ENCODE data around the gene KLHL14.

The KLHL14 gene

DNA sequence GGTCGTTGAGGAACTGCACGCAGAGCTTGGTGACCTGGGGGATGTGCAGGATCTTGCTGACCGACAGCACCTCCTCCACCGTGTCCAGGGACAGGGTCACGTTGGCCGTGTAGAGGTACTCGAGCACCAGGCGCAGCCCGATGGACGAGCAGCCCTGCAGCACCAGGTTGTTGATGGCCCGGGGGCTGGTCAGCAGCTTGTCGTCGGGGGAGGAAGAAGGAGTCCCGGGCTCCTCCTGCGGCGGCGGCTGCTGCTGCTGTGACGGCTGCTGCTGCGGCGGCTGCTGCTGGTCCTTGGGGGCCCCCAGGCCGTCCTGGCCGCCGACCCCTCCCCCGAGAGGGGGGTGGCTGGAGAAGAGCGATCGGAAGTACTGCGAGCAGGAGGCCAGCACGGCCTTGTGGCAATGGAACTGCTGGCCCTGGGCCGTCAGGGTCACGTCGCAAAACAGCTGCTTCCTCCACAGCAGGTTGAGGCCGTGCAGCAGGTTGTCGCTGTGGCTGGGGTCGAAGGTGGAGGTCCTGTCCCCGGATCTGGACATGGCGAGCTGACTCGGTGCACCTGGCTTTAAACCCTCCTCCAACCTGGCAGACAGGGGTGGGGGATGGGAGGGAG, 2.7 kb downstream of the KLHL14 start:
- no peak for DNase-seq (ENCODE audit: low spot score)

DNA sequence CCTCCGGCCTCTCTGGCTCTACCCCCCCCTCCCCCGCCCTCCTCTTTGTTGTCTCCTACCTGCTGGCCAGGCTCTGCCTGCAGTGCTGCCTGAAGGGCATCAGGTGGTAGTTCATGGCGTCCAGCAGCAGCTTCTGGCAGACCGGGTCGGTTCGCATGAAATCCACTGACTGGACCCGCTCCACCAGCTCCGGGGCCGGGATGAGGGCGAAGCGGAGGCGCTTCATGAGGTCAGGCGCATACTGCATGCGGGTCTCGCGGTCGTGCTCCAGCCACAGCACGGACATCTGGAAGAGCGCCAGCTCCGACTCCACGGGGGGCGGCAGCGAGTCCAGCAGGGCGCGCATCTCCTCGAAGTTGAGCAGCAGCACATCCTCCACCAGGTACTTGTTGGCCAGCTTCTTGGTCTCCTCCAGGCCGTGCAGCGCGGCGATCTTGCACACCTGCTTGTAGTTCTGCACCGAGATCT, 3.2 kb downstream of the KLHL14 start:
- no peak for DNase-seq (ENCODE audit: low spot score)

DNA sequence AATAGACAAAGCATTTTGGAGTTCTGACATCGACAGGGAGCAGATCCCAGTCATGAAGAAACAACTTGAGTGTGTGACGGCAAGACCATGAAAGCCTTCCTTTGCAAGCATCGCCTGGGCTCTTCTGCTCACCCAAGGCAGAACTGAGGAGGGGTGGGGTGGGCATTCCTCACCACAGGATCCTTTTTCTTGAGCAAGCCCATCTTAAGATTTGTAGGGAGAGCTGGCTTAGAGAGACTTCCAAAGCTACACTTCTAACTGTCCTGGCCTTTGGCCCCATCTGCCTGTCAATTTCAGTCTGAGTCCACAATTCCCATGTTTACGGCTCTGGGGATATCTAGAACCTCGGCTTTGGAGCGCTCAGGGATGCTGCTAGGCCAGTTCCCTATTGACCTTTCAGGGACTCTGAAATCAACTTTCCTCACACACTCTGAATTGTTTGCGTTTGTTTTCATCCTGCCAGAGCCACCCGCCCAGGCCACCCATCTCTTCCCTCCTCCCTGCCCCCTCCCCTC, 3.7 kb downstream of the KLHL14 start:
- no peak for DNase-seq (ENCODE audit: low spot score)

DNA sequence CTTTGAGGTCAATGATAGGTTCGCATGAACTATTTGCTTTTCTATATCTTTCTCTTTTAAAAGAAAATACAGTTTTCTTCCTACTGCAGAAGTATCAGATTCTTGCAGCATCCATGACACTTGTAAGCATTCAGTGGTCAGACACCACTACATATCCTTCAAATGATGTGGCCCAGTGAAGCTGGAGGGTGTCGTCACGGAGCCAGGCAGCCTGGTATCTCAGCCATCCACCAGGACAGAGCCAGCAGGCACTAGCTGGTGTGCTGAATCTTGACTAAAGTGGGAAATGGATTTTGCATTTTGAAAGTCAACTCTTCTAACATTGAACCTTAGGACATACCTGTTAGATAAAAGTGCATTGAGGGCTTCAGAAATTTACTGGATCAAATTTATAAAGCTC, 5.4 kb downstream of the KLHL14 start:
- DNase-seq (ENCODE audit: low spot score) = no peak

DNA sequence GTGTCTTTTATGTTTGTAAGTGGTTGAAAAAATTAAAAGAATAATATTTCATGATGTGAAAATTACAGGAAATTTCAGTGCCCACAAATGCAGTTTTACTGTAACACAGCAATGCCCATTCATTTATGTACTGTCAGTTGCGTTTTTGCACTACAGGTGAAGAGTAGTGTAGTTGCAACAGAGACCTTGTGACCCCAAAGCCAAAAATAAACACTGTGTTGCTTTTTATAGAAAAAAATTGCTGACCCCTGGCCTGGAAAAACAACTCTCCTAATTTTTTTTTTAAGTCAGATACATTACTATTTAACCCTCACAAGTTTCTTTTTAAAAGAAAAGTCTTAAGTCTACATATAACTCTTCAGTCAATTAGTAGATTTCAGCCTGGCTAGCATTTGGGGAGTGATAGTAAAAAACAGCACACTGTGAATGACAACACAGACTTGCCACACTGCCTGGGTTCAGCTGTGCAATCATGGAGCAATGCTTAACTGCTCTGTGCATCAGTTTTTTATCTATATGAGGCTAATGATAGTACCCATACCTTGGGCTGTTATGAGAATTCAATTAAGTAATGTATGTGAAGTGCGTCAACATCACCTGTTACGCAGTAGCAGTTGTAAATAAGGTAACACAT, 8.1 kb downstream of the KLHL14 start:
- no peak for DNase-seq (ENCODE audit: low spot score)

DNA sequence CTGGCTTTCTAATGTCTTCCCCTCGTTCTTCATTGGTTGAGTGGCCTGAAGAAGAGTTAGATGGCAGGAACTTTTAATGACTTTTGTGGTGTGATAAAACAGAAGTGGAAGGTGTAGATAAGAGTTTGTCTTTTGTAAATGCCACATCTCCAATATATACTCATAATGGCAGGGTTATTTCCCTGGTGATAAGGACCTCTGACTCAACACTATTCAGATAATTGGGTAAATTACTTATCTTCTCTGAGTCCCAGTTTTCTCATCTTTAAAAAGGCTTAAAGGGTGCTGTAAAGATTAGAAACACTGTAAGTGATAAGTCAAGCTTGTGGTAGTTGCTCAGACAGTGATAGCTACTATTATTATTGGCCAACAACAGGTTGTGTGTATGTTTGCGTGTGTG, 9.5 kb downstream of the KLHL14 start:
- DNase-seq (ENCODE audit: low spot score) = no peak

DNA sequence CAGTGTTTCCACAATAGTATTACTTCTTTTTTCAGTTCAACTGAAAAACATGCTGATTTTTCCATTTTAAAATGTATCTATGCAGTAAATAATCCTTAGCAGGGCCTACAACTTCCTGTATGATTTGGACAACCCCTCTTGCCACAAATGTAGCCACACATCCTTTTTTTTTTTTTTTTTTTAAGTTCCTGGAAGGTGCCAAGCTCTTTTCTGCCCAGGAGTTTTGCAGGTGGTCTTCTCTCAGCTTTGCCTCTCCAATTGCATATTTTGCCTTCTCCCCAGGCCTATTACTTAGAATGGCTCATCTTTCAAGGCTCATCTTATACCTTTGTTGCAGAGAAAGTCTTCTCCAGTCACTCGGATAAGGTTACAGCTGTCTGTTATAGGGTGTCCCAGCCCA, 11.6 kb downstream of the KLHL14 start:
- DNase-seq (ENCODE audit: low spot score) = no peak

DNA sequence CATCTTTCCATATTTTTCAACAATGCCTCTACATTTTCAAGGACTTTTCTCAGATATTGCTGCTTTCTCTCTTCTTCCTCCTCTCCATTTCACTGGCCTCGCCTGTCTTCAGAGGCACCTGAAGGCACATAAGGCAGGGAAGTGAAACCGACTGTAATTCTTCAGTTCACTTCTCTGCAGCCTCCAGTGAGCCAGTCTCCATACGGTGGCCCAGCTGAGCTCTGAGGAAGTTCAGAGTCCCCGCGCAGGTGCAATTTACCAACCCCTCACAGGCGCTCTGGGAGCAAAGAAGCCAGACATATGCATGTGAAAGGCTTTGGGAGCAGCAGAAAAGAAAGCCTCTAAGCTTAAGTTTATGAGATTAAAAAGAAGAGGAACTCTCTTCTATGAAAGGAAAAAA, 12.4 kb downstream of the KLHL14 start:
- no peak for DNase-seq (ENCODE audit: low spot score)

DNA sequence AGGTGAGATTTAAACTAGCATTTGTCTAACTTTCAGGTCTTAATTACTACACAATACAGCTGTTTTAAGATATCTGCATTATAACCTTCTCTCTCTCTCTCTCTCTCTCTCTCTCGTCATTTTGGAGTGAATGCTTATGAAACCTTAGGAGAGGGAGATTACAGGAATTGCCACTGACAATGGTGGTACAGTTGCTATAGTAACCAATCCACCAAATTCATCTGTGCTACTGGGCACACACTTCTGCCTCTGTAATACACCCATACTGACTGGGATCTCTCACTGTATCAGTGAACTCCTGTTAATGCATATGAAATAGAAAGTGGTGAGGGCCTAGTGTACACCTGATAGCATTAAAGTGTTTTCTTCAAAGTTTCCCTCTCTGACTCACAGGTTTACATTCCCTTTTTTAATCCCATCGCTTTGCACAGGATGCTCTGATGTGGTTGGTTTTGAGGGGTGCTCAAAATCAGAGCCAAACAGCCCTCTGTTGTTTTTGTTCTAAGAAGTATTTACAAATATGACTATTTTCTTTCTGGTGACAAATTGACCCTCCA, 13.1 kb downstream of the KLHL14 start:
- no peak for DNase-seq (ENCODE audit: low spot score)

DNA sequence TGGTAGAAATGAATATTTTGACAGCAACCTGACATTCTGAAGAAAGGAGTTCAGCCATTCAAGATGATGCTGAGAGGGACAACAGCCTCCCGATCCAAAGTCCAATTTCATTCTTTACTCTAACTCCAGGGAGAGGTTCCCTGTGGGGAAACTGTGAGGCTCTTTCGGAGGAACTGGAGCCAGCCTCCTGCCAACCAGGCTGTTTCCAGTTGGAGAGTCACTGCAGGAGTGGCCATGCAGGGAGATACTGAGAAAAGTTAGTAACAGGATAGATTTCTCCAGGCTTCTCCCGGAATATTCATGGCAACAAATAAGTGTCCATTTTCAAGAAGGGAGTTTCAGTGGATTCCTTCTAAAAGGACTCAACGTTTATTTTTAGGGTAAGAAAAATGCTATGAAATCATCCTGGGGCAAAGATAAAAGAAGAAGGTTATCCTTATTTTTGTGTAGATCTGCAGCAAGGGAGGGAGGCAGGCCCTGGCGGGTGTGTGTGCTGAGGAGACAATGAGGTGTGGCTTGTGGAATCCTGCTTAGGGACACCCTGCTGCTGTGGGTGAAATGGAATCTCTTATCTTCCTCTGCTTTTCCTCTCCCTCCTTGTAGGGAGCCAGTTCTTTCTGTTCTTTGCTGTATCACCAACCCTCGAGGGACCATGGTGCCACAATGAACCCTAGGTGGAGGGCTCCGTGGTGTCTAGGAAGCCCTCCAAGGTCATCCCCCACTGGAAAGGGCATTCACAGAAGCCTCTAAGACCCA, 18.1 kb downstream of the KLHL14 start:
- no peak for DNase-seq (ENCODE audit: low spot score)

DNA sequence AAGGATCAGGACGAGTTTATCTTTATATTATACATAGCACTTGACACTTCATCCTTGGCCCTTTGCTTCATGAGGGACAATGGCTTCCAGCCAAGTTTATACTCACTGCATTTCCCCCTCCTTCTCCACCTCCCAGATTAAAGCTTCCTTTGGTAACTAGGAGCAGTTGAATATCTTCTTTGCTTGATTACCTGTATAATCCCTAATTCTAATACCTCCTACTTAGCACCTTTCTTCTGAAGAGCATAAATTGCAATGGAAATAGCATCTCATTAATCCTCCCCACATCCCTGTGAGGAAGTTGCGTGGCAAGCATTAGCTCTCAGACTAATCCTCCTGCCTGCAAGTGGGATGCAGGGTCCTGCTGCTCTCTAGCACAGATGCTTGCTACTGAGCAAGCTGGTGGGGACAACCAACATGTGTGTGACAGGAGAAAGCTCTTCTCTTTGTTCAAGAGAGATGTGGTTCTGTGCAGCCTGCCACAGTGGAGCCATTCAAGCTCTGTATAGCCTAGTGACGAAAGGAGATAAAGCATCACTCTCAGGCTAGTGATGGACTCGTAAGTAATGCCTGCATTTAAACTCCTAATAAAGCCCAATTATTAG, 19.1 kb downstream of the KLHL14 start:
- DNase-seq (ENCODE audit: low spot score) = no peak

DNA sequence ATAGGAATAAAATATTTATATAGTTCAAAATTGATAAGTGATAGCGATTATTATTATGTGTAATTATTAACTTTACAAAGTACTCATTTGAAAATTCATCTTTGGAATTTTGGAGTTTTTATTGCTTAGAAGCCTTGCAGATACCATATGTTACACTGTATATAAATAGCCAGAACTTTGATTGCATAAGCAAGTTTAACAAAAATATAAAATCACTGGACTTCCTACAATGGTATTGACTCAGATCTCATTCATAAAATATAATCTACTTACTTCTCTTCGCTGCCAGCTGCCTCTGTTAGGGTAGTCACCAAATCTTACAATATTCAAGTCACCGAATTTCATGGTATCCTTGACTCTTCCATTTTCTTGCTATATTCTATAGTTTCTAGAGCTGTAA, 22.5 kb downstream of the KLHL14 start:
- no peak for DNase-seq (ENCODE audit: low spot score)

DNA sequence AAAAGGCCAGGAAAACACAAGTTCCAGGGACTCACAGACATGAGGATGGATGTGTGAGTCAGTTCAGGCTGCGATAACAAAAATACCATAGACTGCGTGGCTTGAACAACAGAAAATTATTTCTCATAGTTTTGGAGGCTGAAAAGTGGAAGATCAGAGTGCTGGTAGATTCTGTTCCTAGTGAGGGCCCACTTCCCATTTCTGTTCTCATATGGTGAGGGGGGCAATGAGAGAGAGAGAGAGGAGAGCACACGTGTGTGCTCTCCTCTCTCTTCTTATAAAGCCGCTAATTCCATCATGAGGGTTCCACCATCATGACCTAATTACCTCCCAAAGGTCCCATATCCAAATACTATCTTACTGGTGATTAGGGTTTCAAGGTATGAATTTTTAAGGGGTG, 23.0 kb downstream of the KLHL14 start:
- no peak for DNase-seq (ENCODE audit: low spot score)

DNA sequence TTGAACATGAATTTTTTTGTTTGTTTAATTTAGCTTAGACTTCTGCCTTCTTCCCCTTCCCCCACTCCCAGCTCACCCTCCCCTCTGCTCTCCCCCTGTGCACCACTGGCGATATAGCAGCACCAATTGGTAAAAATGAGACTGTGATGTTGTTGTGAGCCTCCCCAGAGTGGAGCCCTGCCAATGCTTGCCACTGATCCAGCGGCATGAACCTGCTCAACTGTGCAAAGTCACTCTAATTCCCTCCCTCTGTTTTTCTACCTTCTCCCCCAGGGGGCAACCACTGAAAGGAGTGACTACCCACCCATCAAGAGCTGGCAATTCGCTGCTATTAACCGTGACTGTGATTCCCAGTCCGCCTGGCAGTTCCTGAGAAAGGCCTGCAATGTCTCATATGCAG, 30.2 kb downstream of the KLHL14 start:
- no peak for DNase-seq (ENCODE audit: low spot score)

DNA sequence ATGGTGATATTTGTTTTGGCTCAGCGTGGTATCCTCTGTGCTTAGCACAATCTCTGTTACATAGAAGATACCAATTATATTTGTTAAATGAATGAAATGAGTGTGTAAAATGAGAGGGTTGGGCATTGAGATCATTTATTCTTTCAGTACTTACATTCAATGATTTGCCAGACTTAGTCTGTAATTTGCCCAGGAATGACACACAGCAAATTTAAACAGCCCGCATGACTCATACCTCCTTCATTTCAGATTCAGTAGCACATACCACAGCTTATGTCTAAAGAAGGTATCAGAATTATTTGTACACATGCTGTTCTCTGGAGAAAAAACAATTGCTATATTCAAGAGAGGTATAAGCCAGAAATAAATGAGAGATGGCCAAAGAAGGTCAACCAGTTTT, 37.0 kb downstream of the KLHL14 start:
- peak; percentile 48 for DNase-seq (ENCODE audit: low spot score)

DNA sequence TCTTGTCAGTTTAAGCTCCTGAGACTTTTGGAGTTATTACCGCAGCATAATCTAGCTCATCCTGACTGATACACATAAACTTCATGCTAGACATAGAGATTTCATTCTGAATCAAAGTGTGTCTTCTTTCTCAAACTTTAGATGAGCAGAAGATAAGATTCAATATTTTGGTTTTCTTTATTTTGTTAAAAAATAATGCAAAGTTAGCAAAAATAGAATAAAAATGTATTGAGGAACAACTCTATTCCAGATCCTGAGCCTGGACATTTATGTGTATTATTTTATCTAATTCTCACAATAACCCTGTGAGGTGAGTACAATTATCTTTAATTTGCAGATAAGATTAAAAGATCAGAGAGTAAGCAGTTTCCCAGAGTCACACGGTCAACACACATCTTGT, 38.4 kb downstream of the KLHL14 start:
- DNase-seq (ENCODE audit: low spot score) = no peak

DNA sequence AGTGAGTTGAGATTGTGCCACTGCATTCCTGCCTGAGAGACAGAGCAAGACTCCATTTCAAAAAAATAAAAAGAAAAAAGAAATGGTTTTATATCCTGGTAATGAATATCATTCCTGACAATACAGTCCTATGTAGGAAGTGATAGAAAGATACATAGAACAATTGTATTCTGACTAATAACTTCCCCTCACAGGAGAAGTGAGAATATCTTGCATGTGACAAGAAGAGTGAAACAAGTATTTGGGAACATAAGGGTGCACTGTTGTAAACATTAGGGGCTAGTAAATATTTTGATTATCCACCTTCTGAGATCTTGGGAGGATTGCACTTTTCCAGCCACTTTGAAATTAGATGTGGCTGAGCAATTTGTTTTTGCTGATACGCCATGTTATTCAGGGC, 40.7 kb downstream of the KLHL14 start:
- no peak for DNase-seq (ENCODE audit: low spot score)

DNA sequence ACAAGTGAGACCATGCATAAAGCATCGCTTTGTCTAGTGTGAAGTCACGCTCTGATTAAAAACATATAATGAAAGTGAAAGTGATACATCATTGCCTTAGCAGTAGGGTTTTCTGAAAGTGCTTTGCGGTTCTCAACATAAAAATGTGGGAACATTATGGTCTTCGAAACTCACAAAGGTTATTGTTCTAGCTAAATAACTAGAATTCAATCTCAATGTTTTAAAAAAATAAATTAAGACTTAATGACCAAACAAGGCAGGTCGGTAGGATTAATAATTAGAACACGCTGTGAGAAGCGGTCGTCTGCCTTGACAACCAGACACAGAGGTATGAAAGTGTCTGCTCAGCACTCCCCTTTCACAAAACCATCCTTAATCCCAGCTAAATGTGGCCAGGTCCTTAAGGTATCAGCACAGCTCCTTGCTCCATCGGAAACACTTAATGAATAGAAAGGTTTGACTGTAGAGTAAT, 42.2 kb downstream of the KLHL14 start:
- no peak for DNase-seq (ENCODE audit: low spot score)

DNA sequence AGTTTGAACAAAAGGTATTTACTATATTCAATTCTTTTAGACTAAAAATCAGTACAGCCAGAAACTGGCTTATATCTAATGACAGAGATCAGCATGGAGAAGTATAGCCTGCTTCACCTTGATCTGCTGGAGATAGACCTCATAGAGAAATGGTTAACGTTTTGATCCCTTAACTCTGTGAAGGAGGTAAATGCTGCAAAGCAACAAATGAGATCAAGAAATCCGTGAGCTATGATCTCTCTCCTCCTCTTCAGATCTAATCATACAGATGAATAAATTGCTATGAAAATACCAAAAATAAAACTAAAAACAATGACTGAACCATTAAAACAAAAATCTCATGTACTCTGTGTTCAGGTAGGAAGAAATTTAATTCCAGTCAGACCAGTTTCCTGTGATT, 42.8 kb downstream of the KLHL14 start:
- DNase-seq (ENCODE audit: low spot score) = no peak

DNA sequence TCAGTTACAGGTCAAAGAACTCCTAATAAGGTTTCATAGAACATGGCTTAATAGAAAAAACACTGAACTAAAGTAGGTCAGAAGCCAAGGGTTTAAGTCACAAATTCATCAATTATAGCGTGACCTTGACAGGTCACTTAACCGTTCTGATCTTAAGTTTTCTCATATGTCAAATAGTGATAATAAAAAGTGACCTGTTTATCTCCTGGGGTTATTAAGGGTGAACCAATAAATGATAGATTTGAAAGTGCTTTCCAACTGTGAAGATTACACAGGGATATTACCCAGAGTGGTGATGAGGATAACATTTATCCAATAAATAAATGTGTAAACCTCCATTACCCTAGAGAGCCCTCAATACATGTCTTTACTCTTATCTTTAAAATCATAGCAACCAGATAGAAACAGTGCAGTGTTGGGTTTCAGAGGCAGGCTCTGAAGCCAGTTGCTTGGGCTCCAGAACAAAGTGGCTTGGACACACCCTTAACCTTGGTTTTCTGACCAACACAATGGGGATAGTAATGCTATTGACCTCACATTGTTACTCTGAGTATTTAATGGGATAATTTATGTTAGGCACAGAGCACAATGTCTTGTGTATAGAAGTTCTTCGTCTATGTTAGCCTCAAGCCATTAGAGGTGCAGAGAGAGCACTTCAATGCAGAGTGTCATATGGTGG, 48.6 kb downstream of the KLHL14 start:
- no peak for DNase-seq (ENCODE audit: low spot score)

DNA sequence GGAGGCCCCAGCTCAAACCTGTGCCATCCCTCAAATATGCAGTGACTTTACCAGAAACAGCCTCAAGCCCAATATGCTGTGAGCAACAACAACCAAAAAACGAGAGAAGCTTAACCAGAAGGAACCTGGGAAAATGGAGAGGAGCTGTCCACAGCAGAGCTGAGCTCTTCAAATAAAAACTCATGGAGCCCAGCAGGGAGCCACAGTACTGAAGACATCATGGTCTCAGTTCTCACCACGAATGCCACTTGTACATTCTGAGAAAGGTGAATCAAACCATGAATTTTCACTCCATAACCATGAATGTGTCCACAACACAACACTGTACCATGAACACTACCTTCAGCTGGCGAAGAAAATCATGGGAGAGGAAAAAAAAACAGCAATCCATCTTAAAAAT, 50.5 kb downstream of the KLHL14 start:
- DNase-seq (ENCODE audit: low spot score) = no peak

DNA sequence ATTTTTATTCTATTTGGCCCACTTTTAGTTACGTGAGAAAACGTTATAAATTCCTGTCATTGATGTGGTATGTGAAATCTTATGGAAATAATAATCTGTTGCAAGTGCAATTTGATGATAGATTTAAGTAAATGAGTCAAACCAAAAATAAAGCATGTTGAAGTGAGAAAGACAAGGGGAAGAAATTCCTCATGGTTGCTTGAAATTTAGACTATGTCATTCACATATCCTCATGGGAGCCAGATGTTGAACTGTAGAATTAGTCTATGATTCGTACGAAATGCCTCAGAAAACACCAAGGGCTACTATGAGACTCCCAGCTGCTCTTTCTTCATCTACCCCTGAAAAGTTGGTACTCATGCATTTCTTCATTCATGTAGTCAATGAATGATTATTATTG, 55.7 kb downstream of the KLHL14 start:
- DNase-seq (ENCODE audit: low spot score) = no peak
